ENCODE measurements around the gene NAT16. TPM values are rescaled to one million over a fixed set of nuclear protein-coding genes. Genes with fewer than 3 reads are reported as not detected.

Gene NAT16
- total and polyA plus RNA-seq, 2 of the 13 experiments (the other 11 are each of a cell fraction or from before 2014, with no cell fraction given), result 0.04 TPM; not detected in 1

GRCh38 chr7:101124376-101125056, 55.6 kb downstream of the NAT16 start (continued):
- no peak for TF ChIP-seq AKNA (CRISPR knock-in tag; IDR thresholded peaks at IDR 0.05; ENCODE audit: borderline replicate concordance)
- no peak for TF ChIP-seq ATF6 (CRISPR knock-in tag; conservative IDR thresholded peaks at IDR 0.05)
- TF ChIP-seq HMGXB3 (CRISPR knock-in tag; IDR thresholded peaks at IDR 0.05; ENCODE audit: borderline replicate concordance), result no peak; the same call in 1 of the 2 replicates
- TF ChIP-seq ZNF34 (CRISPR knock-in tag; IDR thresholded peaks at IDR 0.05; ENCODE audit: borderline replicate concordance), result no peak
- TF ChIP-seq ZNF710 (CRISPR knock-in tag; IDR thresholded peaks at IDR 0.05; ENCODE audit: borderline replicate concordance), result peak; percentile 38; the same call in 1 of the 2 replicates
- TF ChIP-seq ZNF556 (CRISPR knock-in tag; IDR thresholded peaks at IDR 0.05; ENCODE audit: borderline replicate concordance), result 0 out of 2 replicates have a peak, but pooled peaks have one; percentile 31
- peak; percentile 49; the same call in 1 of the 2 replicates for TF ChIP-seq TARDBP (CRISPR knock-in tag; IDR thresholded peaks at IDR 0.05)
- no peak for TF ChIP-seq SNAPC4 (CRISPR knock-in tag; IDR thresholded peaks at IDR 0.05)
